G401.6 (cell line): ENCODE data around the gene PATJ.
"Not testable (repeated sequence)": the region's sequence is repeated elsewhere in the genome, so short reads cannot be mapped to it uniquely, and the experiment has no call there.

ENCODE experiments used
- FAIRE-seq: peaks from 2 replicates; lab custom pipeline; 2012; peaks lifted over from hg19 to GRCh38; lab: Jason Lieb, UNC

The PATJ gene

DNA sequence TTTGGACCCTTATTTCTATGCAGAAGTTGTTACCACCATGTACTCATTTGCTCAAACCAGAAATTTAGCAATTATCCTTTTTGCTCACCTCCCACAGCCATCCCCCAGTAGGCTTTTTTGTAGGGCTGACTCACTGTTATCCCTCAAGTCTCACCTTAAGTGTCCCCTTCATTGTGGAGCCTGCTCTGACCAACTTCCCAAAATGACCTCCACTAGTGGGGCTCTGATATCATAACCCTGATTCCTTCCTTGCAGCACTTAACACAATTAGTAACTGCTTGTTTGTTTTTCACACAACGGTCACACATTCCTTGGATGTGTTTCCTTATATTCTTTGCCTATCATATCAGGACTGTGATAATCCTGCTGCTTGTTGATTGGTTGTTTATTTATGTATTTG, 76.7 kb downstream of the PATJ start:
- FAIRE-seq: no peak

DNA sequence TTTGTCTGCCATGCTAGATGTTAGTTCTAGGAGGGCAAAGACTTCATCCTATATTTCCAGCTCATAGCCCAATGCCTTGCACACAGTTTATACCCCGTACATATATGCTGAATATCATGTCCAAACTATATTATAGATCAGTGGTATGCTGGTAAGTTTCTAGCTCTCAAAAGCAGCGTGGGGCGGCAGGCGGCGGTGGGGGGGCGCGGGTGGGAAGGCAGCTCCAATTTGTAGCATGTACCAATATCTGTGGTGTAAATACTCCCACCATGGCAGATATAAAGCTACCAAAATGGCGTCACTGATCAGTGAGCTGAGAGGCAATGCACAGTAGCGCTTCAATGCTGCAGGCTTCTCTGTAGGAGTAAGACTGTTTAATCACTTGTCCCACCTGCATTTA, 77.1 kb downstream of the PATJ start:
- FAIRE-seq: no peak

DNA sequence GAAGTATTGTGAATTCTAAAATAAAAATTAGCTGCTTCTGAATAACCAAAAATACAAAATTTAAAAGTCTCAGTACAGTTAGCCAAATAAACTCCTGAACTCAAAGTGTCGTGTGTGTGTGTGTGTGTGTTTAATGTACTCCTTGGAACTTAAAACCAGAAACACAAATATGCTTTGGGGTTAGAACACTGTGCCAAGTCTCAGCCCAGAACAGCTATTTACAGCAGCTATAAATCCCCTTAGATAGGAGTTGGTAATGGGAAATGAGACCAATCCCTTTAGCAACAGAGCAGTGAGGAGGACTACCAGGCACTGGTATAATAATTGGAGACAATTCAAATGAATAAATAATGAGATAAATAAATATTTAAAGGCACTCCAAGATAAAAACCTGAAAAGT, 83.1 kb downstream of the PATJ start:
- FAIRE-seq: no peak

DNA sequence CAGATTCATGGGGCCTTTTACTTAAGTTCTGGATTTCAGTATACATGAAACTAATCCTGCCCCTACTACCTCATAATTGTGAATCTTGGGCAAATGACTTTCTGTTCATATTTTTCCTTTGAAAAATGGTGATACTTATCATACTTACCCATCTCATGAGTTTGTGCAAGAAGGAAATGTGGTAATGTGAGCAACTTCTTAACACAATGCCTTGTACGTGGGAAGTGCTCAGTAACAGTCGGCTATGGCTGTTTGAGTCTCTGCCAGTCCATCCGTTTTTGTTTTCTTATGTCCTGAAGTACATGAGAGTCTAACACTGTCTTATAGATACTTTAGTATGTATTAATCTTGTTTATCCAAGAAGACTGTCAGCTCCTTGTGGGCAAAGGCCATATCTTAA, 86.5 kb downstream of the PATJ start:
- FAIRE-seq: no peak

DNA sequence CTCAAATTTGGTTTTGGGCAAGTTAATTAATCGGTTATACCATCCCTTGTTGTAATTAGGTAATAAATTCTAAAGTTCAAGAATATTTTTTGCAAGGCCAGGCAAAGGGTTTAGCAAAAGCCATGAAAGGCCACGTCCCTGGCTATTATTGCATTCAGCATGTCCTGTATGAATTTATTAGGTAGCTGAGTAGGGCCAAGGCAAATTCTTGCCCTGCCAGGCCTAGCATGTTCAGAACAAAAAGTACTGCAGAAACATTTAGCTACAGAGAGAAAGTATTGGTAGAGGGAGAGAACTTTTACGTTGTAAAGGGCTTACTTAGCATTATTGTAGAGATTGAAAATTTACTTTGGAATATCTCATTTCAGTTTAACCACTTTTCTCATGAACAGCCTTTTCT, 94.4 kb downstream of the PATJ start:
- FAIRE-seq: no peak

DNA sequence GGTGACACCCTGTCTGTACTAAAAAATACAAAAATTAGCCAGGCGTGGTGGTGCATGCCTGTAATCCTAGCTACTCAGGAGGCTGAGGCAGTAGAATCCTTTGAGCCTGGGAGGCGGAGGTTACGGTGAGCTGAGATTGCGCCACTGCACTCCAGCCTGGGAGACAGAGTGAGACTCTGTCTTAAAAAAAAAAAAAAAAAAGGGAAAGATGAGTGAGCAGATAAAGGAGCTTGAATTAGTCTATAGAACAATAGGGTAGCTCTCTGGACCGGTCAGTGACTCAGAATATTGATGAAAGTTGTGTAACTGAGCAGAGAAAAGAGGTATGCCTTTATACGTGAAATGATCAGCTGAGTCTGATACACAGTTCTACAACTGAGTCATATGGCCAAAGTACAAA, 95.3 kb downstream of the PATJ start:
- FAIRE-seq: not testable (repeated sequence)

DNA sequence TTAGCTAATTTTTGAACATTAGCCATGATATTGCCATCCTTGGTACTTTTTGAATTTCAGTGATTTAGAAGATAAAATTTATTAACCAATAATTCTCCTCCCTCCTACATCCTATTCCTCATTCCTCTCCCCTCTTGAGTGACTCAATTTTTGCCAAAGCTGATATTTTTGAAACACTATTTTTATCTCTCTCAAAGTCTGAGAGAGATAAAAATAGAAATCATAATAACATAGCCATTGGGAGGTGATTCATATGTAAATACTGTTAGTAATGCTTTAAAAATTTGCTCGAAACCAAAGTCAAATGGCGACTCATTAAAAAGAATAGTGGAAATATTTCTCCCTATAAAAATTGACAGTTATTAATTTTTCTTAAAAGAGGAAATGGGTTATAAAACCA, 97.4 kb downstream of the PATJ start:
- FAIRE-seq: no peak

DNA sequence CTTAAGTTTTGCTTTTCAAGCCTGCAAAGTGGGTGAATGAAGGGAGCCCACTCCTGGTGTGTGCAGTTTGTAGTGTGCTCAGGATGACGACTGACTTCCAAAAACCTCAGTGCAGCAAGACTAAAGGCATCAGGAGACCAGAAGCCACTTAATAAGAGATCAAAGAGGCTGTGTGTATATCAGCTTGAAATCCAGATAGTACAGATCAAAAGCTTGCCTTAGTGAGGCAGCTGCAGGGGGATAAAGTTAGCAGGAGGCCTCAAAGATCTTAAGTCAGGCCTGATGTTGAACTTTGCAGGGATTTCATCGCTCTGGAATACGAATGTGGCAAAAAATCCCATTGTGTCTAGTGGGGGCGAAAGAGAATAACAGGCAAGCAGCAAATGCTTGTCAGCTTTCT, 99.8 kb downstream of the PATJ start:
- FAIRE-seq: no peak

DNA sequence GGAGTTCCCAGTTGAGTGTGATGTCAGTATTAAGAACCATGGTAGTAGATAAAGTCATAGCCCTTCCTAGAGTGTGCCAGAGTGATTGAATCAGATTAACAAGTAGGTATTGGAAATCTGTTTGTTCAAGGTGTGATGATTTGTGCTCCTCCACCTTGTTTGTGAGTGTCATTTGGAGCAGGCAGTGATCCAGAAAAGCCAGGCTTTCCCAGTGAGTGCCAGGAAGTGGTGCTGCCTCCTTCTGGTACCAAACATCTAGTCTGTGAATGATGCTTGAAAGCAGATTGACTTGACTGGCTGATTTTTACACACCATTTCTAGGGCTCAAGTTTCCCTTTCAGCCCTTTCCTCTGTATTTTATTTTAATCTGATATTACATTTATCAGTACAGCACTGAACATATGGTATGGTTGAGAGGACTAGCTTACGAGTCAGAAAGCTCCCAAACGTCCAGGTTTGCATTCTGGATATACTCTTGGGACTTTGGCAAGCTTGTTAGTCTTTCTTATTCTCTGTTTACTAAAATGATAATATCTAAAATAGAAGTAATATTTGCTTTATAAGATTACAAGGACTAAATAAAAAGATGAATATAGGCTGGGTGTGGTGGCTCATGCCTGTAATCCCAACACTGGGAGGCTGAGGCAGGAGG, 100.7 kb downstream of the PATJ start:
- no peak for FAIRE-seq

DNA sequence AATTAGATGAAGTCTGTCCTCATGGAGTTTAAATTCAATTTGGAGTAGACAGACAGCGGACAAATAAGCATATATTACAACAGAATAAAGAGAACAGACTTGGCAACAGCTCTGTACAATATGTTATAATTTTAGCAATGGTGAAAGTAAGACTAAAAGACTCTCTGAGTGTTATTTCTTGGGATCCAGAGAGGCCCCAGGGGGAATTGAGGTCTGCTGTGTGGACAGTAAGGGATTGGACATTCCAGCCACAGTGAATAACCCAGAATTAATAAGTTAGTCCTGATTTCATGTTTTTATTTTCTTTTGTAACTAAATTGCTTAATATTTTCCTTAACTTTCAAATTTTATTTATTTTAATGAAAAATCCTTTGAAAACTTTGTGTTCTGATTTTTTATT, 101.7 kb downstream of the PATJ start:
- no peak for FAIRE-seq

DNA sequence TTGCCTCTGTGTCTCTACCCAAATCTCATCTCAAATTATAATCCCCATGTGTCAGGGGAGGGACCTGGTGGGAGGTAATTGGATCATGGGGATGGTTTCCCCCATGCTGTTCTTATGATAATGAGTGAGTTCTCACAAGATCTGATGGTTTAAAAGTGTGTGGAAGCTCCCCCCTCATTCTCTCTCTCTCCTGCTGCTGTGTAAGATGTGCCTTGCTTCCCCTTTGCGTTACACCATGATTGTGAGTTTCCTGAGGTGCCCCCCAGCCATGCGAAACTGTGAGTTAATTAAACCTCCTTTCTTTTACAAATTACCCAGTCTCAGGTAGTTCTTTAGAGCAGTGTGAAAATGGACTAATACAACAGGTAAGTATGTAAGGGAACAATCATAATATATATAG, 102.4 kb downstream of the PATJ start:
- FAIRE-seq: not testable (repeated sequence)

DNA sequence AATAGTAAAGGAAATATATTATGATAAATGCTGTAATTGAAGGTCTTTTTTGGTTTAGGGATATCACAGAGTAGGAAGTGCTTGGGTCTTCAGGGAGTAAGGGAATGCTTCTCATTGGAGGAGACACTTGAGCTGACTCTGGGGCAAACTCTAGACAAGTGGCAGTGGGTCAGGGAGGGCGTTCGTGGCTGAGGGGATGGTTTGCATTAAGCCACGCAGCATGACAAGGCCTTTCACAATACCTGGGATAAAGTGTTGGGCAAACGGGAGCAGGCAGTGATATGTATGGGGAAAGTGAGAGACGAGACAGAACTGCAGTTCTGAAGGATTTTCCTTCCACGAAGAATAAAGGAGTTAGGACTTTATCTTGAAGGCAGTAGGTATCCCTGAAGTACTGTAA, 109.0 kb downstream of the PATJ start:
- FAIRE-seq: no peak

DNA sequence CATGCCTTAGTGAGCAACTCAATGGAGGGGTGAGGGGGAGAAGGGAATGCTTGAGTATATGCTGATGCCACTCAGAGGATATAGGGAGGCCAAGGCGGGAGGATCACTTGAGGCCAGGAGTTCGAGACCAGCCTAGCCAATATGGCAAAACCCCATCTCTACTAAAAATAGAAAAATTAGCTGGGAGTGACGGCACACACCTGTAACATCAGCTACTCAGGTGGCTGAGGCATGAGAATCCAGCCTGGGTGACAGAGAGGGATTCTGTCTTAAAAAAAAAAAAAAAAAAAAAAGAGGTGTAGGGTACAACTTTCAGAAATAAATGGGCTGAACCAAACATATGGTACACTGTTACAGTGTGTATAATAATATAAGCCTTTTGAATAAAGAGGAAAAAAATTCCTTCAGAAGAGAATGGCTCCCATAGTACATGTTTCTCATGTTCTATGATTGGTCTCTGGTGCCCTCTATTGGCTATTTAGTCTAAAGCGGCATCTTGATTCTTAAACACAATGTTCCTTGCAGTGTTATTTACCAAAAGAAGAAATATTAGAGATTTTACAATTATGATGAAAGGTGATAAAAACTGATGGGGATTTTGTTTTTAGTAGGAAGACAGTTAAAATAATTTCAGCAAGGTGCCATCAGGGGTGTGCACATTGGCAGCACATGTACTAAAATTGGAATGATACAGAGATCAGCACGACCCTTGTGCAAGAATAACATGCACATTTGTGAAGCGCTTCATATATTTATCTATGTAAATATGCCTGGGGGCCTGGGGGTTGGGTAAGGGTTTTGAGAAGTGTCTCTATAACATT, 109.8 kb downstream of the PATJ start:
- peak; percentile 97 for FAIRE-seq

DNA sequence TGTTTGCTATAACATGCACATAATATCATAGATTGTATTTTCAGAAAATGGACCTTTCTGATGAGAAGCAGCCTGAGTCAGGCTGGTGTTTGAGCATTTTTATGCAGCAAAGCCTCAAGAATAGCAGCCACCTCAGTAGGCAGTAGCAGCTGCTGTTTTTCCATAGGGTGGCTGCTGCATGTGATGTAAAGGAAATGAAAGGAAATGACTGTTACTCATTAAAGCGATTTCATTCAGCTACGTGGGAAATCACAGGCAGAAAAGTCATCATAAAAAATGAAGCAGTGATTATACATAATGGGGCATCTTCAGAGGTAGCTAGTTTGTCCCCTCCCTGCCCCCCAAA, 110.4 kb downstream of the PATJ start:
- FAIRE-seq: no peak

DNA sequence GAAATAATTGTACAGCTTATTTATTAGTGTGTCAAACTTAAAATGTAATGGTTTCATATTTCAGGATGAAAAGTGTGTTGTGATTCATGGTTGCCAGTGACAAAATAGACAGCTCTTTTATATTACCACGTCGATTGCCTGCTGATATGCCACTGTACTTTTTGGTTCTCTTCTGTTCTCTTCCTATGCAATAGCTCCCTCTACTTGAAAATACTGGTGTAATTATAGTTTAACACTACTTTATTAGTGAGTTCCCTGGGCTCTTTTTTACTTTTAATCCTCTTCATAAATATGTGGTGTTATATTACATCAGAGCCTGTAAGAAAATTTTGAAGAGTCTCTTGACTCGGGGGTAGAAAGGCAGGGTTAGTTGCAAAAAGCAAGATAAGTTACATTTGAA, 111.3 kb downstream of the PATJ start:
- FAIRE-seq: no peak

DNA sequence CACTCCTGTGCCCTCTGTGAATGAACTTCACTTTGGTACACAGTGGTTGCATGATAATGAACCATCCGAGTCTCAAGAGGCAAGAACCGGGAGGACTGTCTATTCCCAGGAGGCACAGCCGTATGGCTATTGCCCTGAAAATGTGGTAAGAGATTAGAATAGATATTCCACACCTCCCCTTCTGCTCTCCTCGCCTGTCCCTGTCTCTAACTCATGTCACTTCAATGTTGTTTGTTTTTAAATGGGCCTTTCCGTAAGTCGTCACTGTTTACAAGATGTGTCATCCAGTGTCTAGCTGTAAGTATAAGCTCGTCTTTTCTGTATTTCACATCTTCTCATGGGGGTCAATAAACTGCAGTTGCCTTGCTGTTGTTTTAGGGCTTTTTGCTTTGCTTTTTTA, 122.2 kb downstream of the PATJ start:
- no peak for FAIRE-seq

DNA sequence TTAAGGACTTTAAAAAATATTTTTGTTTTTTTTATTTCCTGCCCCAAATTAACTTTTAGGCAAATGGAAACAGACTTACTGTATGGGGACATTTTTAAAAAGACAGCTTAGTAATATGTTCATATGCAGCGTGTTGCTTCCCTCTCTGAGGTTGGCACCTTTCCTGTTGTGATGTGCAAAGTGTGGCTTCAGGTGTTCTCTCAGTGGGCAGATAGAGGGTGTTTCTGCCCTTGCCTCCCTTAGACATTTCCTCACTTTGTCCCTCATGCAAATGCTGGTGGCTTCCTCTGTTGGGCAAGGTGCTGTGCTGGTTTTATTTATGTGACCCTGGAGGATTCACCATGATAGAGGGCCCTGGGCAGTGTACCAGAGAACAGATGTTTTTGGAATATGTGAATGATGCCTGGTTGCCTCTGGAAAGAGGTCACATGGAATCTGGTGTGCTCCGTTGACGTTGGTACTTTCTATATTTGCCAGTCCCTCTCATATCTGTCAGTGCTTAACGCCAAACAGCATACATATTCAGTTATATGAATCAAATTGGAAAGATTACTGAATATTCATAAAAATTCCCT, 123.5 kb downstream of the PATJ start:
- no peak for FAIRE-seq

DNA sequence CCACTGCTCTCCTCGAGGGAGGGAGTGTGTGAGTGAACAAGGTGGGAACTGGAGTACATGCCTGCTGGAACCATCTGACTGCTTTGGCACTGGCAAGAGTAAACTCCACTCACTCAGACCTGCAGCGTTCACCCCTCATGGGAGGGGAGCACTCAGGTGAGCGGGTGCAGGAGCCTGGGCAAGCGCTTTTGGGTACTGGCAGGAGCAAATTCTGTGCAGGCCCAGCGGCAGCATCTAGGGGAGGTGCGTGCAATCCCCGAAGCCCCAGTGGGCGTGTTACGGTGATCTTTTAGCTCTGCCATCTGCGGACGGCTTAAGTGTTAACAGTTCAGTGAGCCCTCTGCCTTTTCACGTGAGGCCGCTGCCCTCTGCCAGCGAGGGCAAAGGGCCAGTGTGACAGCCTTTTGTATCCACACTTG, 127.4 kb downstream of the PATJ start:
- FAIRE-seq: no peak

DNA sequence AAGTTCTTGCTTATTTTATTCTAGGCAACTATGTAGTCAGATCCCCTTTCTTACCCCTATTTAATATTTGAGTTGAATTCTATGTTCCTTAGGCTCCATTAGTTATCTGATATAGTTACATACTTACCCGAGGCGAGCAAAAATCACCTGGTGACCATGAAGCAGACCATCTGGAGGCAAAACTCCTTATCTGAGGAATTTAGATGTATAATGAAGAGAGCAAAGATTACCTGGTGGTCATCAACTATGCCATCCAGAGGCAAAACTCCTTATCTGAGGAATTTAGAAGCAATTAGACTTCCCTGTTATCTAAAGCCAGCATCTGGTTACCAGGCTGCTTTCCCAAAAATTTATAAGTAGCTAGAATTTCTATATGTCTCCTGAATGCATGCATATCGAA, 129.9 kb downstream of the PATJ start:
- no peak for FAIRE-seq

DNA sequence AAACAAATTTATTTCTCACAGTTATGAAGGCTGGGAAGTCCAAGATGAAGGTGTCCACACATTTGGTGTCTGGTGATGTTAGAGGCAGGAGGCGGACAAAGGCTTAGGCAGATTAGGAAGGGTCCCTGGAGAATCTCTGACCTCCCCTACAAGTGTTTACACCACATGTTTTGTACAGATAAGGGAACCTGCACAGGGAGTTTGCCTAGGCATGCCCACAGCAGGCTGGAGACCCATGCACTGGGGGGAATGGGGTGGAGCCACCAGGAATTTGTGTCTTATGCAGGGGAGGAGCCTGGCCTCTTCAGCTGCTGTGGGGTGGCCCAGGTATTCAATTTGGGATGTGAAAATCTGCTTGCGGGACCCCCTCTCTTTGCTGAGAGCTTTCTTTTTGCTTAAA, 131.3 kb downstream of the PATJ start:
- FAIRE-seq: no peak

DNA sequence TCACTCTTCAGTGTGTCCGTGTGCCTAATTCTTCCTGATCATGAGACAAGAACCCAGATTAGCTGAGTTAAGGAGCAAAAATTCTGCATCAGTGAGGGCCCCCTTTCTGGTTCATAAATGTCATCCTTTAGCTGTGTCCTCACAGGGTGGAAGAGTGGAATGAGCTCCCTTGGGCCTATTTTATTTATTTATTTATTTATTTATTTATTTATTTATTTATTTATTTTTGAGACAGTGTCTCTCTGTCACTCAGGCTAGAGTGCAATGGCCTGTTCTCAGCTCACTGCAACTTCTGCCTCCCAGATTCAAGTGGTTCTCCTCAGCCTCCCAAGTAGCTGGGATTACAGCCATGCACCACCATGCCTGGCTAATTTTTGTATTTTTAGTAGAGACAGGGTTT, 131.7 kb downstream of the PATJ start:
- FAIRE-seq: no peak

DNA sequence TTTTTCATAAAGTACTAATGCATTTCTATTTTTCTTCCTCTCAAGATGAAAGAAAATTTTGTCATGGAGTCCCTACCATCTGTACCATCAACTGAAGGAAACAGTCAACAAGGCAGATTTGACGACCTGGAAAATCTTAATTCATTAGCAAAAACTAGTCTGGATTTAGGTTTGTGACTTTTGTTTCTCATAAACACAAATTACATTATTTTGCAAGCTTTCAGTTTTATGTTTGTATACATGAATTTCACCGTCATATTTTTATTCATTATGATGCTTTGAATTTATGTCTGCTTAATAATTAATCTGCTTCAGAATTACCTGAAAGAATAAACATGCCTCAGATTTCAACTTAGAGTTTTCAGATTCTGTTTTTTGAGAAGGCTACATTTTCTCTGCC, 132.9 kb downstream of the PATJ start:
- no peak for FAIRE-seq

DNA sequence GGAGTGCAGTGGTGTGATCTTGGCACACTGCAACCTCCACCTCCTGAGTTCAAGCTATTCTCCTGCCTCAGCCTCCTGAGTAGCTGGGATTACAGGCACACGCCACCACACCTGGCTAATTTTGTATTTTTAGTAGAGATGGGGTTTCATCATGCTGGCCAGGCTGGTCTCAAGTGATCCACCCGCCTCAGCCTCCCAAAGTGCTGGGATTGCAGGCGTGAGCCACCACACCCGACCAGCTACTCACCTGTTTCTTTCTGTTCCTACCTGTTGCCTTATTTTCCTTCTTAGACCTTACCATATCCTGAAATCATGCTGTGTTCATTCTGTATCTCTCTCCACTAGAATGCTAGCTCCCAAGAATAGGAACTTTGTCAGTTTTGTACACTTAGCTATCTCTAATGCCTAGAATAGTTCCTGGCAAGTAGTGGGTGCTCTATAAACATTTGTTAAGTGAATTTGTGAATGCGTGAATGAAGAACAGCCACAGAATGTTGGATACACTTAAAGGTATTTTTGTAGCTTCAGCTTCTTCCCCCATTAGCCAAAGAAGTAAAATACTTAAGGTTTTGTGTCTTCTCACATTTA, 137.7 kb downstream of the PATJ start:
- not testable (repeated sequence) for FAIRE-seq
